ENCODE data around the gene IGFBP2. TPM values are rescaled to one million over a fixed set of nuclear protein-coding genes. Genes with fewer than 3 reads are reported as not detected.

Gene IGFBP2
- total RNA-seq, 4 donors from 2014 or later: 8.7 to 69.5 (median 28.2) TPM

DNA sequence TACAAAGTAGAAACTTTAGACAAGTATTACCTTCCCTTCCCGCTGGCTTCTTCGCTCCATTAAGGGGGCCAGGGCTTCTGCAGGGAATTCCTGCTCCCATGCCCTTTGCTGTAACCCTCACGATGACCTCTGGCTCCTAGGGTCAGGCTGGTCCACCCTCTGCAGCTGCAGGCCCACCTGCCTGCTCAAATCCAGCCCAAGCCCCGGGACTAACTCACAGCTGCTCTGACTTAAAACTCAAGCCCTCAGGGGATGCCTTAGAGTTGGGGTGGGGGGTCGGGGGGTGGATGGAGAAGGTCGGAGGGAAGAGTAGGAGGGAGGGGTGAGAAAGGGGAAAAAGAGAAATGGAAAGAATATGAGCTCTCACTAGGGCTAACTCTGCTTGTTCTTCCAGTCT lies 57.2 kb downstream of the IGFBP2 start:
- TF ChIP-seq, protein P1, sequence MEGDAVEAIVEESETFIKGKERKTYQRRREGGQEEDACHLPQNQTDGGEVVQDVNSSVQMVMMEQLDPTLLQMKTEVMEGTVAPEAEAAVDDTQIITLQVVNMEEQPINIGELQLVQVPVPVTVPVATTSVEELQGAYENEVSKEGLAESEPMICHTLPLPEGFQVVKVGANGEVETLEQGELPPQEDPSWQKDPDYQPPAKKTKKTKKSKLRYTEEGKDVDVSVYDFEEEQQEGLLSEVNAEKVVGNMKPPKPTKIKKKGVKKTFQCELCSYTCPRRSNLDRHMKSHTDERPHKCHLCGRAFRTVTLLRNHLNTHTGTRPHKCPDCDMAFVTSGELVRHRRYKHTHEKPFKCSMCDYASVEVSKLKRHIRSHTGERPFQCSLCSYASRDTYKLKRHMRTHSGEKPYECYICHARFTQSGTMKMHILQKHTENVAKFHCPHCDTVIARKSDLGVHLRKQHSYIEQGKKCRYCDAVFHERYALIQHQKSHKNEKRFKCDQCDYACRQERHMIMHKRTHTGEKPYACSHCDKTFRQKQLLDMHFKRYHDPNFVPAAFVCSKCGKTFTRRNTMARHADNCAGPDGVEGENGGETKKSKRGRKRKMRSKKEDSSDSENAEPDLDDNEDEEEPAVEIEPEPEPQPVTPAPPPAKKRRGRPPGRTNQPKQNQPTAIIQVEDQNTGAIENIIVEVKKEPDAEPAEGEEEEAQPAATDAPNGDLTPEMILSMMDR (IDR thresholded peaks at IDR 0.05): no peak
- WGBS, 2 donors: 20 to 27% methylated on average over 6 of the region's 6 CpGs
- H3K4me3 ChIP-seq (ENCODE audit: low read depth, poor library complexity, severe bottlenecking): no peak overlapping the region
- intact Hi-C loops (cut with DNase I; ENCODE audit: low total_unique reads): loop anchor here (10.0 kb wide), 1 partner anchor 1024 kb away; no protein-coding TSS in a partner anchor
- DNase-seq (ENCODE audit: low spot score in 2 of 2): no peak

DNA sequence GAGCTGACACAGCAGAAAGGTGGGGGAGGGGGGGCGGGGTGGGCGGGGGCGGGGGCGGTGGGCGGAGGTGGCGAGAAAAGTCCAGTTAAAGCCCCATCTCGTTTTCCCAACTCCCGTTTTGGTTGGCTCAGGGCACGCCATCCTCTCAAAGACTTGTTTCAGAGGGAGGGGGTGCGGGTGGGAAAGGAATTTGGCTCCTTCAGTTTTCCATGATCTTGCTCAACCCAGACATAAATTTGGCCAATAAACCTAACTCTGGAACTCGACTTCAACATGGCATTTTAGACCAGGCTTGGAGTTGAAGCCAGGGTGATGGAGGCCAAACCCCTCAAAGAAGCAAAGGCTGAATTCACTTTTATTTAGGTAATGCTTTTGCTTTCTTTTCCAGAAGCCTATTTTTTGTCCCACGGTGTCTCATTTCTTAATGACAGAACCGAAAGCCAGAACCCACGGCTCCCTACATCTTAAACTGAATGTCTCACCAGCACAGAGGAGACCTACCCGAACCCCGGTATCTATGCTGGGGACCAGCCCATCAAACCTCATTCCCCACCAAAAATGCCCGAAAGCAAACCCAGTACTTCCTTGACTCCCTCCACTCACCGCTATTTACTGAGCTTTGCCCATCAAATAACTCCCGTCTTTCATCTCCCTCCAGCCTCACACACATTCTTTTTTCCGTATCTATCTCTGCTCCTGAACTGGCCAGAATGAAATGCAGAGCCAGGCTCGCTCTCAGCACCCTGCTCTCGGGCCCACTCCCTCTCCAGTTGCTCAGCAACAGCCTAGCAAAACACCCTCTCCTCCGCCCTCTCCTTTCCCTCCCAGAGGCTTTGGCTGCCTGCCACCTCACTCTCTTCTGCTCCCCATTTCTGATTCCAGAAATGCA lies 57.9 kb downstream of the IGFBP2 start:
- TF ChIP-seq, protein P1 (IDR thresholded peaks at IDR 0.05): no peak
- WGBS, 2 donors: 2 to 6% methylated on average over 23 of the region's 23 CpGs
- H3K4me3 ChIP-seq (ENCODE audit: low read depth, poor library complexity, severe bottlenecking): no peak overlapping the region
- intact Hi-C loops (cut with DNase I; ENCODE audit: low total_unique reads): loop anchor here (10.0 kb wide), 1 partner anchor 1024 kb away; no protein-coding TSS in a partner anchor
- DNase-seq (ENCODE audit: low spot score in 2 of 2): peak; percentile 75 to 96

DNA sequence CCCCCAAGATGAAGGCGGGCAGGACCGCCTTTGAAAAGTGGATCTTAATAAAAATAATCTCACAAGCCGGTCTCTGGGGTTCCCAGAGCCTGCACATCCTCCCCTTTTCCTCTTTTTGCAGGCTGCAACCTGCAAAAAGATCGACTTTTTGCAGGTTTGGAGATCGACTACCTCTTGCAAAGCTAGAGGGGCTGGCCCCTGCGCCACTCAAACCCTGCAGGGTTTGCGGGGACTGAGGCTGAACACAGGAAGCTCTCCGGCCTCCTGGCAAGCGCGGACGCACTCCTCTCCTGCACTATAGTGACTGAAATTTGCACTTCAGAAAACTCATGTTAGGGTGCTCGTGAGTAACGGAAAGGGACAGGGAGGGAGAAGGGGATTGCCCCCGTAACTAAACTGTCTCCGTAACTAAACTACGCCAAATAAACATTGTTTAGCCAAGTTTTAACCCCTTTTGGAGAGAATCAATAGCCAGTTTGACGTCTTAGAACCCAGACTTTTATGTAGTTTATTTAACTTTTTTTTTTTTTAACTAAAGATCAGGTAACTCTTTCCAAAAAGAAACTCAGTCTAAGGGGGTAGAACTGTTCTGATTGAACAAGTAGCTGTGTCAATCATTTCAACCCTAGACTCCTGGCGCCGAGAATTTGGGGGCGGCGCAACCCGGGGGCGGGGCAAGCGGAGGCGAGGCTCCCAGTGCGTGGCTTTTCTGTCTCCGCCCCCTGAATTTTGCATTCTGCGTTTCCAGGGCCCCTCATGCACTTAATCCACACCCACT lies 59.6 kb downstream of the IGFBP2 start:
- TF ChIP-seq, protein P1 (IDR thresholded peaks at IDR 0.05): no peak
- no peak for TF ChIP-seq POLR2A (IDR thresholded peaks at IDR 0.05)
- WGBS, 2 donors: 0 to 1% methylated on average over 27 to 28 of the region's 28 CpGs
- peak overlapping the region; percentile 32 for H3K4me3 ChIP-seq (ENCODE audit: low read depth, poor library complexity, severe bottlenecking)
- peak; percentile 89 to 97 for DNase-seq (ENCODE audit: low spot score in 2 of 2)
- intact Hi-C loops (cut with DNase I; ENCODE audit: low total_unique reads): loop anchor here (10.0 kb wide), 1 partner anchor 1022 kb away; no protein-coding TSS in a partner anchor

DNA sequence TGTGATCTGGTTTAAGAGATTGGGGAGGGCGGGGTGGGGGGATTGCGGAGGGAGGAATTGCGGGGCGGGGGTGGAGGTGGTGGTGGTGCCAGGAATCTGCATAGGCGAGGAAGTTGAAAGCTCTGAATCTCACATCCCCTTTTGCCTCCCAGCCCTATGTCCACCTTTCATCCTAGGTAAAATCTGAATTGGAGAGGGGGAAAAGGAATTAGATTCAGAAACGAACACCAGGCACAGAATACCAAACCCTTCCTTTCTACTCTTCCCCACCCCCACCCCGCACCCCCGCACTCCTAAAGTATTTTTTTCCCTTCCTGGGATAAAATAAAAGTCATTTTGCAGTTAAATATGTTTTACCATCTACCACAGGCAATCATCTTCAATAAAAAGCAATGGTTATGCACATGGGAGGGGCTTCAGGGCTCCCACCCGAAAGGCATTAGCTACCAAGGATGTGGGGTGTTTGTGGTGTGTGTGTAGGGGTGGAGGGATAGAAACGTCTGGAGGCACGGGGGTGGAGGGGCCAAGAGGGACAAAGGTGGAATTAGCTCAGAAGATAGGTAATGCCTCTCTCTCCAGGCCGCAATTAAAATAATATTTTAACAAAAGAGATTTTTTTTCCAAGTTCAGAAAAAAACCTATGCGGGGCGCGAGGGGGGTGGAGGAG lies 60.3 kb downstream of the IGFBP2 start:
- TF ChIP-seq, protein P1 (IDR thresholded peaks at IDR 0.05): no peak
- no peak for TF ChIP-seq POLR2A (IDR thresholded peaks at IDR 0.05)
- 2 to 5% methylated on average over 15 of the region's 15 CpGs for WGBS, 2 donors
- intact Hi-C loops (cut with DNase I; ENCODE audit: low total_unique reads): loop anchor here (10.0 kb wide), 1 partner anchor 1021 kb away; no protein-coding TSS in a partner anchor
- H3K4me3 ChIP-seq (ENCODE audit: low read depth, poor library complexity, severe bottlenecking): no peak overlapping the region
- DNase-seq (ENCODE audit: low spot score in 2 of 2): no peak

DNA sequence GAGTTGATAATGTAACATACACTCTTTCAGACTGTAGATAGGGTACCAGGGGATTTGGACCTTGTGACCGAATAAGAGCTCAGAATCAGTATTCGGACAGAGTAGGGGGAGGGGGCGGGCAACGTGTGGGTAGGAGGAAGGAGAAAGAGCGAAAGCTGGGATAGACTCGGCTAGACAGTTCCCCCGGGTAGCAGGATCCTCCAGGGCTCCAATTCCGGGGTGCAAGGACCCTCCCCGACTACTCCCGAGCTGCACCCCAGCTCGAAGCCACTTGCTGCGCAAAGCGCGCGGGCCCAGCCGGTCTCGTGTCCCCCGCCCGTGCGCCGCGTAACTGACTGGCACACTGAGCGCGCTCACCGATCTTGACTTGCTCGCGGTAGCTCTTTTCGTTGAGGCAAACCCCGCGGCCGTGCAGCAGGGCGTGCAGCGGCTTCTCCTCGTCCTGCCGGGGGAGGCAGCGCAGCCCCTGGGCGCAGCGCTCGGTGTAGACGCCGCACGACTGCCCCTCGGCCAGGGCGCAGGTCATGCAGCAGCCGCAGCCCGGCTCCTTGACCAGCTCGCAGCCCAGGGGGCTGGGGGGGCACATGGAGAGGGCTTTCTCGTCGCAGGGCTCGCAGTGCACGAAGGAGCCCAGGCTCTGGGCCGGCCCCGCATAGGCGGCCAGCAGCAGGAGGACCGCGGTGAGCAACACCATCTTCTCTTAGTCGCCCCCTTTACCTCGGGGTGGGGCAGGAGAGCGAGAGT lies 61.0 kb downstream of the IGFBP2 start:
- 0 to 2% methylated on average over 24 to 44 of the region's 59 CpGs for WGBS, 2 donors
- intact Hi-C loops (cut with DNase I; ENCODE audit: low total_unique reads): loop anchor here (10.0 kb wide), 1 partner anchor 1021 kb away; no protein-coding TSS in a partner anchor
- TF ChIP-seq POLR2A (IDR thresholded peaks at IDR 0.05): no peak
- TF ChIP-seq, protein P1 (IDR thresholded peaks at IDR 0.05): no peak
- peak; percentile 49 to 93 for DNase-seq (ENCODE audit: low spot score in 2 of 2)
- peak overlapping the region; percentile 33 for H3K4me3 ChIP-seq (ENCODE audit: low read depth, poor library complexity, severe bottlenecking)
